A673 (cell line): ENCODE measurements around the gene UBL7. TPM values are rescaled to one million over a fixed set of nuclear protein-coding genes. Genes with fewer than 3 reads are reported as not detected.

Experiments used
- BruUV-seq: library from RNA; stranded (reverse); fragments of 400-500 nt; replicated peaks from 2 replicates; lab custom pipeline; 2021; lab: Mats Ljungman, UMichigan
- CTCF ChIA-PET: fragments of 300-600 bp; sonication (Branson Sonifier 250); formaldehyde crosslinking; loops from one replicate; lab custom pipeline; 2022; ENCODE audit warnings: antibody characterized with exemption; lab: Charles Lee
- POLR2A ChIA-PET: fragments of 300-600 bp; sonication (Branson Sonifier 250); formaldehyde crosslinking; loops from one replicate; lab custom pipeline; 2022; ENCODE audit warnings: antibody characterized with exemption; ENCODE audit not compliant: low non-redundant PET; lab: Charles Lee
- DNase-seq: peaks from one replicate; pipeline ENCODE4 v3.0.0-alpha.2; 2015; ENCODE audit warnings: low spot score
- H3K27ac ChIP-seq: fragments of 200-600 bp; sonication (generic); 2 replicates; pipeline ENCODE4 v1.5.1; 2016; ENCODE audit warnings: mixed run types, low read depth, mild to moderate bottlenecking, mixed read lengths, antibody characterized with exemption, low read length; ENCODE audit not compliant: poor library complexity, severe bottlenecking
- H3K27me3 ChIP-seq: fragments of 200-600 bp; sonication (generic); replicated peaks from 2 replicates; pipeline ENCODE4 v1.6.1; 2017; ENCODE audit warnings: mixed run types, low read depth, mild to moderate bottlenecking, mixed read lengths, antibody characterized with exemption, low read length; ENCODE audit not compliant: insufficient read depth, poor library complexity
- H3K36me3 ChIP-seq: fragments of 200-600 bp; sonication (generic); 2 replicates; pipeline ENCODE4 v1.6.1; 2016; ENCODE audit warnings: mixed run types, mild to moderate bottlenecking, mixed read lengths, antibody characterized with exemption, low read length; ENCODE audit not compliant: insufficient read depth, poor library complexity, severe bottlenecking
- H3K4me1 ChIP-seq: fragments of 200-600 bp; sonication (generic); 2 replicates; pipeline ENCODE4 v1.6.1; 2017; ENCODE audit warnings: mixed run types, mild to moderate bottlenecking, mixed read lengths, antibody characterized with exemption, low read length; ENCODE audit not compliant: insufficient read depth, poor library complexity, severe bottlenecking
- H3K4me3 ChIP-seq: fragments of 200-600 bp; sonication (generic); 2 replicates; pipeline ENCODE4 v1.5.1; 2016; ENCODE audit warnings: low read depth, mixed run types, mild to moderate bottlenecking, mixed read lengths, low read length; ENCODE audit not compliant: poor library complexity, severe bottlenecking
- H3K9me3 ChIP-seq: fragments of 200-600 bp; sonication (generic); 2 replicates; pipeline ENCODE4 v1.6.1; 2016; ENCODE audit warnings: mixed run types, low read depth, mild to moderate bottlenecking, mixed read lengths, antibody characterized with exemption, low read length; ENCODE audit not compliant: poor library complexity, severe bottlenecking
- EZH2 ChIP-seq: fragments of 200-600 bp; sonication (generic); IDR thresholded peaks from 2 replicates; pipeline ENCODE4 v1.6.1; 2017; ENCODE audit warnings: borderline replicate concordance, low read depth, mild to moderate bottlenecking, mixed read lengths, antibody characterized with exemption, low read length; ENCODE audit not compliant: poor library complexity, severe bottlenecking
- intact Hi-C: fragments of 100-400 bp; cut with micrococcal nuclease; formaldehyde crosslinking; loops from one replicate; pipeline ENCODE4 v1.10.0; 2022; ENCODE audit not compliant: unreplicated experiment
- total RNA-seq: library from RNA; stranded (reverse); gene quantifications from 2 replicates; pipeline ENCODE4 v1.2.3, GENCODE V29; 2021
- TF ChIP-seq, protein P1 (sequence below): fragments of 300-800, 200-600 bp; sonication (generic); conservative IDR thresholded peaks from 2 replicates; pipeline ENCODE4 v1.5.1; 2017; ENCODE audit warnings: low read depth, mild to moderate bottlenecking, antibody characterized with exemption, low read length, moderate library complexity, mixed read lengths

The UBL7 gene
- total RNA-seq, 1 experiment from 2014 or later: 72.5 TPM

DNA sequence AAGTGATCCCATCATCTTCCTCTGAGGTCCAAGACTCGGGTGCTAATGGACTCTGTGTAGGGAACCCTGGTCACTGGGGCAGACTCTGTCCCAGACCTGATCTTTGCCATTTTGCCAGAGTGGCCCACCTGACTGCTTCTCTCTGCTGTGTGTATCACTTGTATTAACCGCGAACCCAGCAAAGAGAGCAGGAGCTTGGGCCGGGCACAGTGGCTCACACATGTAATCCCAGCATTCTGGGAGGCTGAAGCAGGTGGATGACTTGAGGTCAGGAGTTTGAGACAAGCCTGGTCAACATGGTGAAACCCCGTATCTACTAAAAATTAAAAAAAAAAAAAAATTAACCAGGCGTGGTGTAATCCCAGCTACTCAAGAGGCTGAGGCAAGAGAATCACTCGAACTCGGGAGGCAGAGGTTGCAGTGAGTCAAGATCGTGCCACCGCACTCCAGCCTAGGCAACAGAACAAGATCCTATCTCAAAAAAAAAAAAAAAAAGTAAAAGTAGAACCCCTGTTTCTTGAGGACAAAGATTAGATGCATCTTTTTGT, 60.6 kb downstream of the UBL7 start:
- Histone ChIP-seq H3K36me3 (no peaks in the 10 kb centered on the region), H3K9me3 (no peaks in the 10 kb centered on the region), H3K27ac (no peak overlapping the region), H3K27me3 (no peaks in the 10 kb centered on the region), H3K4me1 (peaks cover 19% of the 10 kb centered on the region), H3K4me3 (no peak overlapping the region)
- POLR2A ChIA-PET: no interaction called here
- intact Hi-C loops: no loop called here
- TF ChIP-seq, protein P1, sequence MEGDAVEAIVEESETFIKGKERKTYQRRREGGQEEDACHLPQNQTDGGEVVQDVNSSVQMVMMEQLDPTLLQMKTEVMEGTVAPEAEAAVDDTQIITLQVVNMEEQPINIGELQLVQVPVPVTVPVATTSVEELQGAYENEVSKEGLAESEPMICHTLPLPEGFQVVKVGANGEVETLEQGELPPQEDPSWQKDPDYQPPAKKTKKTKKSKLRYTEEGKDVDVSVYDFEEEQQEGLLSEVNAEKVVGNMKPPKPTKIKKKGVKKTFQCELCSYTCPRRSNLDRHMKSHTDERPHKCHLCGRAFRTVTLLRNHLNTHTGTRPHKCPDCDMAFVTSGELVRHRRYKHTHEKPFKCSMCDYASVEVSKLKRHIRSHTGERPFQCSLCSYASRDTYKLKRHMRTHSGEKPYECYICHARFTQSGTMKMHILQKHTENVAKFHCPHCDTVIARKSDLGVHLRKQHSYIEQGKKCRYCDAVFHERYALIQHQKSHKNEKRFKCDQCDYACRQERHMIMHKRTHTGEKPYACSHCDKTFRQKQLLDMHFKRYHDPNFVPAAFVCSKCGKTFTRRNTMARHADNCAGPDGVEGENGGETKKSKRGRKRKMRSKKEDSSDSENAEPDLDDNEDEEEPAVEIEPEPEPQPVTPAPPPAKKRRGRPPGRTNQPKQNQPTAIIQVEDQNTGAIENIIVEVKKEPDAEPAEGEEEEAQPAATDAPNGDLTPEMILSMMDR: no peak
- no peak for TF ChIP-seq EZH2
- no peak for DNase-seq
- CTCF ChIA-PET: no interaction called here
- no TSS peak for BruUV-seq

DNA sequence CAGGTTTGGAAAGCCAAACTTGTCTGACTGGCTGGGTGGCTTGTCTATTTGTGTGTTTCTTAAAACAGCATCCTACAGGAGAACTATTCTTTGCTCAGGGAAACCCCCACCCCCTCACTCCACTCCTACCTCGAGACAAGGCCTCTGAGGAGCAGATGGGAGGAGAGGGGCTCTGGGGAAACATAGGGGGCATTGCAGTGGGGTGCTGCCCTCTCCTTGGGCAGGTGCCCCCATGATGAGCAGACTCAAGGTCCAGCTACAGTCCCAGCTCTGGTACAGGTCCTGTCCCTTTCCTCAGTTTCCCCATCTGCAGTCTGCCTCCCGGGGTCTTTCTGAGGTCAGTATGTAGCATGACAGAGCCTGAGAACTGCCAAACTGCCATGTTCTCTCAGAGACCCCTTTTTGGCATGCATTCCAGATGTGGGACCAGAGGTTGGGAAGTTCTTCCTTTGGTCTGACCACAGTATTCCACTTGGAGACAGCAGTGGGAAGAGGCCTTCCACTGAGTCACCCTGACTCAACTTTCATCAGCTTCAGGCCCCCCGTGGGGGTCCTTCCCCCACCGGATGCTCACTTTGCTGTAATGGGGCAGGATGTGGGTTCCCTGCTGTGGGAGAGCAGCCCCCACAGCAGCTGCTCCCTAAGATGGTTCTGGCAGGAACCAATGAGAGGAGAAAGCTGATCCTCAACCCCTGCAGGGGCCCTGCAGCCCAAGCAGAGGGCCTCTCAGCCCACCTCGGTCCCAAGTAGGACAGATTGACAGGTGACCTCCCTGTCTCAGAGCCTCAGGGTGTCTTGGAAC, 61.2 kb downstream of the UBL7 start:
- Histone ChIP-seq H3K27me3 (no peaks in the 10 kb centered on the region), H3K4me3 (no peak overlapping the region), H3K36me3 (no peaks in the 10 kb centered on the region), H3K27ac (no peak overlapping the region), H3K4me1 (peaks cover 19% of the 10 kb centered on the region), H3K9me3 (no peaks in the 10 kb centered on the region)
- CTCF ChIA-PET: no interaction called here
- intact Hi-C loops: no loop called here
- TF ChIP-seq, protein P1: no peak
- TF ChIP-seq EZH2: no peak
- POLR2A ChIA-PET: no interaction called here
- DNase-seq: peak; percentile 73
- BruUV-seq: no TSS peak

DNA sequence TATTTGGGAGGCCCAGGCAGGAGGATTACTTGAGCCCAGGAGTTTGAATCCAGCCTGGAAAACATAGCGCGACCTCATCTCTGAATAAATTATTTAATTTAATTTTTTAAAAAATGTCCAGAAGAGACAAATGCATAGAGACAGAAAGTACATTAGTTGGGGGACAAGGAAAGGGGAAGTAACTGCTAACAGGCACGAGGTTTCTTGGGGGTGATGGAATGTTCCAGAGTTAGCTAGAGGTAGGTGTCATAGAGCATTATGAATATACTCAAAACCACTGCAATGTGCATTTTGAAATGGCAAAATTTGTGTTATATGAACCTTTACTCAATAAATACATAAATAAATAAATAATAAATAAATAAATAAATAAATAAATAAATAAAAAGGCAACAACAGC, 61.9 kb downstream of the UBL7 start:
- H3K4me3 ChIP-seq: no peak overlapping the region
- TF ChIP-seq EZH2: no peak
- TF ChIP-seq, protein P1: no peak
- no peaks in the 10 kb centered on the region for H3K9me3 ChIP-seq
- H3K4me1 ChIP-seq: peaks cover 18% of the 10 kb centered on the region
- H3K36me3 ChIP-seq: no peaks in the 10 kb centered on the region
- no peaks in the 10 kb centered on the region for H3K27me3 ChIP-seq
- POLR2A ChIA-PET: no interaction called here
- H3K27ac ChIP-seq: no peak overlapping the region
- no TSS peak for BruUV-seq
- no peak for DNase-seq
- intact Hi-C loops: no loop called here
- CTCF ChIA-PET: no interaction called here
